Activated CD4-positive, alpha-beta memory T cell treated with anti-CD3 and anti-CD28 coated beads, Interleukin-2, amount 10 ng/mL, durations not matched to agents 7 days and 5 days (primary cell): ENCODE results near the gene PEPD. TPM values are rescaled to one million over a fixed set of nuclear protein-coding genes. Genes with fewer than 3 reads are reported as not detected.

ENCODE experiments used
- CTCF ChIA-PET: fragments of 350-600 bp; sonication (Branson Sonifier 250); formaldehyde crosslinking; loops from one replicate; lab custom pipeline; 2021; ENCODE audit warnings: antibody characterized with exemption, inconsistent platforms; lab: Charles Lee
- POLR2A ChIA-PET: fragments of 350-600 bp; sonication (Branson Sonifier 250); formaldehyde crosslinking; loops from one replicate; lab custom pipeline; 2021; ENCODE audit warnings: antibody characterized with exemption; lab: Charles Lee
- DNase-seq: peaks from one replicate; pipeline ENCODE4 v3.0.0-alpha.2; 2020
- H3K27ac Mint-ChIP-seq: one replicate; pipeline ENCODE4 v1.8.0; 2021; ENCODE audit warnings: mild to moderate bottlenecking, mixed read lengths
- H3K27me3 Mint-ChIP-seq: one replicate; pipeline ENCODE4 v1.8.0; 2021; ENCODE audit warnings: mixed read lengths
- H3K36me3 Mint-ChIP-seq: one replicate; pipeline ENCODE4 v1.8.0; 2021; ENCODE audit warnings: low read depth, mixed read lengths
- H3K4me1 Mint-ChIP-seq: one replicate; pipeline ENCODE4 v1.8.0; 2021; ENCODE audit warnings: mixed read lengths
- H3K4me3 Mint-ChIP-seq: one replicate; pipeline ENCODE4 v1.8.0; 2021; ENCODE audit warnings: mild to moderate bottlenecking, mixed read lengths
- H3K9me3 Mint-ChIP-seq: one replicate; pipeline ENCODE4 v1.8.0; 2021; ENCODE audit warnings: mixed read lengths
- total RNA-seq, 2 experiments: library from RNA; stranded (reverse); gene quantifications; one replicate each; pipeline ENCODE4 v1.2.3, GENCODE V29; 2021

Gene PEPD
- total RNA-seq, 2 experiments from 2014 or later = 33.3 to 36.6 TPM

- no peak for DNase-seq
- POLR2A ChIA-PET = no interaction called here
- H3K9me3 Mint-ChIP-seq = no peaks in the 10 kb centered on the region
- H3K36me3 Mint-ChIP-seq = no peaks in the 10 kb centered on the region
- H3K4me3 Mint-ChIP-seq = no peak overlapping the region
- CTCF ChIA-PET = no interaction called here
- H3K27me3 Mint-ChIP-seq = no peaks in the 10 kb centered on the region
- H3K4me1 Mint-ChIP-seq = peaks cover 13% of the 10 kb centered on the region
- H3K27ac Mint-ChIP-seq = no peak overlapping the region
Measured at GRCh38 chr19:33469171-33470039, 52.2 kb downstream of the PEPD start.

GRCh38 chr19:33468361-33469170 is 53.0 kb downstream of the PEPD start:
- no peaks in the 10 kb centered on the region for H3K9me3 Mint-ChIP-seq
- no peak overlapping the region for H3K4me3 Mint-ChIP-seq
- H3K4me1 Mint-ChIP-seq = peaks cover 11% of the 10 kb centered on the region
- CTCF ChIA-PET = no interaction called here
- H3K36me3 Mint-ChIP-seq = no peaks in the 10 kb centered on the region
- no peak for DNase-seq
- H3K27ac Mint-ChIP-seq = no peak overlapping the region
- POLR2A ChIA-PET = no interaction called here
- no peaks in the 10 kb centered on the region for H3K27me3 Mint-ChIP-seq

- no peak overlapping the region for H3K27ac Mint-ChIP-seq
- peaks cover 9% of the 10 kb centered on the region for H3K4me1 Mint-ChIP-seq
- no peak for DNase-seq
- H3K9me3 Mint-ChIP-seq = no peaks in the 10 kb centered on the region
- CTCF ChIA-PET = no interaction called here
- no peaks in the 10 kb centered on the region for H3K36me3 Mint-ChIP-seq
- POLR2A ChIA-PET = no interaction called here
- no peaks in the 10 kb centered on the region for H3K27me3 Mint-ChIP-seq
- no peak overlapping the region for H3K4me3 Mint-ChIP-seq
Measured at GRCh38 chr19:33467851-33468250, 53.7 kb downstream of the PEPD start.

DNA sequence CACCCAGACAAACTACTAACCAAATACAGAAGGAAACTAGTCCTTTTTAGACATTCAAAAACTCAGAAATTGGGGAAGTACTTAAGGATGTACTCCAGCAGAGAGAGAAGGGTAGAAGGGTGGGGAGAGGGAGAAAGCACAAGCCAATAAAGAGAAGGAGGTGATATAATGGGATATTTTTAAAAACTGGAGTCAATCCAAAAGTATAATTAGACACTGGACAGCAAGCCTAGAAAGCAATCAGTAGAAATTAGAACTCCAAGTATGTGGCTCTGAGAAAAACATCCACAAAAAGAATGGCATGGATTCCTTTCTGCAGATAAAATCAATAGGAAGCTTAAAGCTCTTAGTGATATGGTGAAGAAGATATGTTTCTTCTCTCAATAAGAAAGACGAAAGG is 55.8 kb downstream of the PEPD start:
- ChIA-PET POLR2A (no interaction called here), CTCF (no interaction called here)
- H3K27me3 Mint-ChIP-seq = no peaks in the 10 kb centered on the region
- H3K9me3 Mint-ChIP-seq = no peaks in the 10 kb centered on the region
- H3K4me3 Mint-ChIP-seq = no peak overlapping the region
- H3K36me3 Mint-ChIP-seq = no peaks in the 10 kb centered on the region
- H3K27ac Mint-ChIP-seq = no peak overlapping the region
- DNase-seq = no peak
- H3K4me1 Mint-ChIP-seq = peaks cover 4% of the 10 kb centered on the region

GRCh38 chr19:33465371-33465770 is 56.2 kb downstream of the PEPD start:
- H3K36me3 Mint-ChIP-seq = no peaks in the 10 kb centered on the region
- no peak overlapping the region for H3K4me3 Mint-ChIP-seq
- H3K27me3 Mint-ChIP-seq = no peaks in the 10 kb centered on the region
- ChIA-PET CTCF (no interaction called here), POLR2A (no interaction called here)
- DNase-seq = no peak
- no peaks in the 10 kb centered on the region for H3K4me1 Mint-ChIP-seq
- H3K9me3 Mint-ChIP-seq = no peaks in the 10 kb centered on the region
- no peak overlapping the region for H3K27ac Mint-ChIP-seq

DNA sequence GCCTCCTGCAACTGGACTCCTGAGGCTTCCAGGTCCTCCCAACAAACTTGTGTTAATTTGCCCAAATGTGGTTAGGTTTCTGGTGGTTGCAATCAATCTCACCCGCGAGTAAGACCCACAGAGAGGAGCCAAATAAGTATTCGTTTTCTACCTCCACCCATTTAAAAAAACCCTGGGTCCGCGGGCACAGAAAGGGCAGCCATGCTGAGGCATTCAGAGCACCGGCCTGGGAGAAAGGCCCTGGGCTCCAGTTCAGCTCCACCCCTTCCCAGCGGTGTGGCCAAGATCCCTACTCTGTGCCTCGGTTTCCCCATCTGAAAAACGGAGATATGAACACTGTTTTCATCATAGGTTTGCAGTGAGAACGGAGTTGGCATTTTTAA is 56.9 kb downstream of the PEPD start:
- CTCF ChIA-PET = no interaction called here

GRCh38 chr19:33464010-33464732 is 57.4 kb downstream of the PEPD start:
- H3K27me3 Mint-ChIP-seq = no peaks in the 10 kb centered on the region
- no peak for DNase-seq
- H3K4me1 Mint-ChIP-seq = no peaks in the 10 kb centered on the region
- H3K9me3 Mint-ChIP-seq = no peaks in the 10 kb centered on the region
- H3K36me3 Mint-ChIP-seq = no peaks in the 10 kb centered on the region
- H3K27ac Mint-ChIP-seq = no peak overlapping the region
- no peak overlapping the region for H3K4me3 Mint-ChIP-seq
- ChIA-PET CTCF (no interaction called here), POLR2A (no interaction called here)

More for the DNA sequence above, 56.9 kb downstream of the PEPD start:
- H3K4me1 Mint-ChIP-seq = no peaks in the 10 kb centered on the region
- H3K27ac Mint-ChIP-seq = no peak overlapping the region
- H3K4me3 Mint-ChIP-seq = no peak overlapping the region
- H3K27me3 Mint-ChIP-seq = no peaks in the 10 kb centered on the region
- POLR2A ChIA-PET = no interaction called here
- DNase-seq = no peak
- no peaks in the 10 kb centered on the region for H3K36me3 Mint-ChIP-seq
- H3K9me3 Mint-ChIP-seq = no peaks in the 10 kb centered on the region

- no peaks in the 10 kb centered on the region for H3K36me3 Mint-ChIP-seq
- no peaks in the 10 kb centered on the region for H3K27me3 Mint-ChIP-seq
- H3K27ac Mint-ChIP-seq = no peak overlapping the region
- ChIA-PET POLR2A (no interaction called here), CTCF (no interaction called here)
- no peak overlapping the region for H3K4me3 Mint-ChIP-seq
- DNase-seq = no peak
- H3K4me1 Mint-ChIP-seq = no peaks in the 10 kb centered on the region
- H3K9me3 Mint-ChIP-seq = no peaks in the 10 kb centered on the region
Measured at GRCh38 chr19:33463199-33463598, 58.4 kb downstream of the PEPD start.

DNA sequence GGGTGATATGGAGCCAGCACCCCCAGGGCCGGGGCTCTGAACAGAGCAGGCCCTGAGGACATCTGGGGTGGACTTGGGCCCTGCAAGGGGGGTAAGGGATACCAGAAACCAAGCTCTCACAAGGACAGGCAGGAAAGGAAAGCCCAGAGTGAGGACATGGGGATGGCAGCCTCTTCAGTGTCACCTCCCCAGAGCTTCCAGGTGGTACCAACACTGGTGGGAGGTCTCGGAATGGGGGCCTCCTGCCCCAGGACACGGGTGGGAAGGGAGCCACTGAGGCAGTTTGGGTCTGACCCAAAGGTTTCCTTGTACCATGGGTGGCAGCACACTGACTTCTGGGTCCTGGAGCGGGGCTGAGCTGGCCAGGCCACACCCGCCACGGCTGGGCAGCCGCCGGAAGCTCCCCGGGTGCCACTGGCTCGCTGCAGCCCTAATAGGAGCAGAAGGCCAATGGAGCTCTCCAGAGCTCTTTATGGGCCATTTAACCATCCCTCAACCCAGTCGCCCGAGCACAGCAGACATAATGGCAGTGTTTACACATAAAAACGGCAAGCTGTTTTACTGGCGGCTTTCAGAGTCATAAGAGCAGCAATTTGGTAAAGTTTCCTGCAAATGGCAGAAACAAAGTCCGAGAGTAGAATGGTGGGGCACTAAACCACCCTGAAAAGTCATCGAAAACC is 59.3 kb downstream of the PEPD start:
- DNase-seq = no peak
- CTCF ChIA-PET = no interaction called here
- no peak overlapping the region for H3K4me3 Mint-ChIP-seq

DNA sequence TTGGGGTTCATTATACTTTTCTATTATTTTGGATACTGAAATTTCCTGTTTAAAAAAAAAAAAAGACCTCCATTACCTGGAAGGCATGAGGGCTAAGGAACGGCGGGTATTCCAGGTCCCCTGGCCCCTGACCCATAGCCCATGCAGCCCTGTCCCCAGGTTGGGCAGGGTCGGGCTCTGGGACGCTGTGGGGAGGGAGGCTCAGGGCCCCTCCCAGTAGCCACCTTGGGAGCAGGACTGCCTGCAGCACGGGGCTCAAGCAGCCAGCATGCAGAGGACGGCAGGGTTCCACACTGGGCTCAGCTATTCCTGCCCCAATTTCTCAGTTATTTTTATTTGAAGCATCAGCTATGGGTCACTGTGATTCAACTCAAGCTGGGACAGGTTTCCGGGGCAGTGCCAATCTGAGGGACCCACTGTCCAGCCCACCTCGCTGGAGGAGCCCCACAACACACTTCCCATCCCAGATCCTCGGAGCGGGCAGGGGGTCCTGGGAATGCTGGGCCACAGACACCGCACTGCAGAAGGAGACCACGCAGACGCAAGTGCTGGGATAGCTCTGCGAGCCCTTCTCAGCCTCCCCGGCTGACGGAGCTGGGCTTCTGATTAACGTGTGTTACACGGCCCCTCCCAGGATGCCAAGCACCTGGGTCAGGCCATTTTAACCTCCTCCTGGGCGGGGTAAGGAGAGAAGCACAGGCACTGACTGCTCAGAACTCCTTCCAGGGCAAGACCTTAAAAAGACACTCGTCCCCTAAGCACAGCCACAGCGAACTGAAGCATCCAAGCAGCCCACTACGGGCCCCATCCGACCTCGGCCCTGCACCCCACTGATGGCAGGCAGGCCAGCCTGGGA is 60.1 kb downstream of the PEPD start:
- H3K27ac Mint-ChIP-seq = no peak overlapping the region
- DNase-seq = no peak
- no peaks in the 10 kb centered on the region for H3K4me1 Mint-ChIP-seq
- POLR2A ChIA-PET = no interaction called here
- H3K9me3 Mint-ChIP-seq = no peaks in the 10 kb centered on the region
- CTCF ChIA-PET = no interaction called here
- H3K4me3 Mint-ChIP-seq = no peak overlapping the region
- H3K36me3 Mint-ChIP-seq = no peaks in the 10 kb centered on the region
- H3K27me3 Mint-ChIP-seq = no peaks in the 10 kb centered on the region

More for the DNA sequence above, 59.3 kb downstream of the PEPD start:
- POLR2A ChIA-PET = no interaction called here
- H3K27ac Mint-ChIP-seq = no peak overlapping the region
- H3K36me3 Mint-ChIP-seq = no peaks in the 10 kb centered on the region
- no peaks in the 10 kb centered on the region for H3K27me3 Mint-ChIP-seq
- no peaks in the 10 kb centered on the region for H3K4me1 Mint-ChIP-seq
- no peaks in the 10 kb centered on the region for H3K9me3 Mint-ChIP-seq

DNA sequence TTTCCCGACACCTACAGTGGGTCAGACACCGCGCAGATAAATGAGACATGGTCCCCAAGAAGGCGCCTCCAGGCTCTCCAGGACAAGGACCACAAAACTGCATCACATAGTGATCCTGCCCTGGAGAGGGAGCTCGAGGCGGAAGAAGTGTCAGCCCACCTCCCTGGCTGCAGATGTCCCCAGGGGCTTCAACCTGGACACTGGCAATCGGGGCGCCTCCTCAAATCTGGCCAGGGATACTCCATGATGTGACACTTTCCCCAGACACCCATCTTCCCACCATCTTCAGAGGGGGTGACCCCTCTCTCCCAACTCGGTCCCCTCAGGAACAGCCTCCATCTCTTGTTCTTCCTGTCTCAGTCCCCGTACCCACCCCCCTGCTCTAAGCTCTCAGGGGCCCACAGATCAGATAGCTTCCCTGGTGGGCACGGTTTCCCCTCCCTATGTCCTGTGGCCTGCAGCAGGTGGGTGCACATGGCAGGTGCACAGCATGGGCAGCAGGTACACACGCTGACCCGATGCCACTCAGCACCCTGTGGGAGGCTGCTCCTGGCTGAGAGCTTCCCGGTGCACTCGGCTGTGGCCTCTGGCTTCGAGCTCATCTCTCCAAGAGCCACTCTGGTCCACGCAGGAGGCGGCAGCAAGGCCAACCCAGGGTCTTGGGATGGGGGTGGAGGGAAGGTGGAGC is 61.2 kb downstream of the PEPD start:
- CTCF ChIA-PET = no interaction called here
- Mint-ChIP-seq H3K36me3 (no peaks in the 10 kb centered on the region), H3K4me3 (no peak overlapping the region), H3K27ac (no peak overlapping the region), H3K27me3 (no peaks in the 10 kb centered on the region), H3K9me3 (no peaks in the 10 kb centered on the region), H3K4me1 (no peaks in the 10 kb centered on the region)
- POLR2A ChIA-PET = interaction anchor here (0.6 kb wide), 1 partner anchor 253 kb away, joined by 3 read pairs; no protein-coding TSS in a partner anchor
- no peak for DNase-seq
